Sigmoid colon (tissue), 7 donors: ENCODE data around the gene FBLN7. TPM values are rescaled to one million over a fixed set of nuclear protein-coding genes. Genes with fewer than 3 reads are reported as not detected.

Experiments
- DNase-seq: peaks from one replicate; pipeline ENCODE4 v3.0.0-alpha.2; 2019
- H3K27ac ChIP-seq, 4 donors: fragments of 200-600 bp; sonication (generic); one replicate each; pipeline ENCODE4 v1.5.1; 2016 to 2019; ENCODE audit warnings: mild to moderate bottlenecking in 1 of 4
- H3K27me3 ChIP-seq, 3 donors: fragments of 200-600 bp; sonication (generic); one replicate each; pipeline ENCODE4 v1.5.1; 2019; ENCODE audit warnings: mild to moderate bottlenecking in 1 of 3
- H3K36me3 ChIP-seq, 4 donors: fragments of 200-600 bp; sonication (generic); one replicate each; pipeline ENCODE4 v1.5.1; 2016 to 2019
- H3K4me1 ChIP-seq, 4 donors: fragments of 200-600 bp; sonication (generic); one replicate each; pipeline ENCODE4 v1.5.1; 2017 to 2019
- H3K4me3 ChIP-seq, 4 donors: fragments of 200-600 bp; sonication (generic); one replicate each; pipeline ENCODE4 v1.5.1; 2017 to 2019; ENCODE audit warnings: mild to moderate bottlenecking in 2 of 4, moderate library complexity in 1 of 4
- H3K9me3 ChIP-seq, 4 donors: fragments of 200-600 bp in 3 of 4; sonication (generic) in 3 of 4; one replicate each; pipeline versions ENCODE4 v1.5.1 to v1.6.1; 2013 to 2019
- EP300 ChIP-seq, 4 donors: sonication (generic); formaldehyde crosslinking; IDR thresholded peaks; one replicate each; pipeline ENCODE4 v1.6.1; 2017; ENCODE audit warnings: antibody characterized with exemption in 4 of 4
- POLR2A ChIP-seq, 2 donors: fragments of 450-650 bp; IDR thresholded peaks; one replicate each; pipeline ENCODE4 v1.6.1; 2016; ENCODE audit warnings: antibody characterized with exemption in 2 of 2, mild to moderate bottlenecking in 2 of 2, moderate library complexity in 2 of 2
- POLR2AphosphoS5 ChIP-seq, 4 donors: sonication (generic); formaldehyde crosslinking; IDR thresholded peaks; one replicate each; pipeline ENCODE4 v1.6.1; 2017; ENCODE audit warnings: antibody characterized with exemption in 4 of 4
- whole genome bisulfite sequencing, 2 donors: extraction: QIAGEN DNeasy Blood & Tissue Kit; methylation state at CpG; one replicate each; pipeline ENCODE4 v1.1.7; 2013; 5-methylcytosine and 5-hydroxymethylcytosine counted together
- intact Hi-C: fragments of 100-400 bp; cut with DNase I; formaldehyde crosslinking; loops from one replicate; pipeline ENCODE4 v1.15.1; 2023
- polyA plus RNA-seq, 3 donors: library from polyadenylated mRNA; stranded (reverse); fragments of 200-250 nt; gene quantifications; one replicate each; pipeline ENCODE4 v1.2.3, GENCODE V29; 2013
- total RNA-seq, 4 donors: library from RNA; depleted of rRNA; stranded (reverse); fragments of >200 nt; gene quantifications; one replicate each; pipeline ENCODE4 v1.1.0, GENCODE V29; 2016
- TF ChIP-seq, protein P1 (sequence below), 4 experiments: fragments of 450-650 bp in 3 of 4; fragments of 200-600 bp in 1 of 4; IDR thresholded peaks; one replicate each; pipeline ENCODE4 v1.5.1; 2016 to 2019; ENCODE audit warnings: antibody characterized with exemption in 4 of 4, mild to moderate bottlenecking in 3 of 4, moderate library complexity in 2 of 4
- donor health status: healthy with polysubstance abuse.
- donor health status: Bipolar disorder and iron deficiency.
- donor health status: healthy.

FBLN7 gene
- total and polyA plus RNA-seq, 7 donors: 0.95 to 3.3 (median 1.1) TPM; not detected in 2

DNA sequence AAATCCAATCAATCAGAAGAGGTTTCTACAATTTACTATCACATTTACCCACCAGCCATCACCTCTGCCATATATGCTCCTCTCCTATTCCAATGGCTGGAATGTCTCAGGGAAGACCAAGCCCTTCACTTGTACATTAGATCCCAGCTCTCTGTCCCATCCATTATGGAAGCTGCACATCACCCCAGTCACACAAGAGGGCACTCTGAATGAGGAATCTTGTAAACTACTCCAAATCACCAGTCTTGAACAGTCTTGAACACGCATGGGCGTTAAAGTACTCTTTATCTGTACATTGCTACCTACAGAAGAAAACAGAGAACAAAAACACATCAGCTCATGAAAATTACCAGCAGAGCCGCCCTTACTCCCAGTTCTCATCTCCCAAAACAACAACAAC lies 78.0 kb downstream of the FBLN7 start:
- intact Hi-C loops: no loop called here
- Histone ChIP-seq H3K9me3 (no peaks in the 10 kb centered on the region), H3K36me3 (peaks cover 0 to 33% (median 0%) of the 10 kb centered on the region in 4 donors), H3K4me1 (no peaks in the 10 kb centered on the region), H3K4me3 (no peak overlapping the region), H3K27me3 (no peaks in the 10 kb centered on the region), H3K27ac (no peak overlapping the region)
- DNase-seq: no peak
- TF ChIP-seq, protein P1, sequence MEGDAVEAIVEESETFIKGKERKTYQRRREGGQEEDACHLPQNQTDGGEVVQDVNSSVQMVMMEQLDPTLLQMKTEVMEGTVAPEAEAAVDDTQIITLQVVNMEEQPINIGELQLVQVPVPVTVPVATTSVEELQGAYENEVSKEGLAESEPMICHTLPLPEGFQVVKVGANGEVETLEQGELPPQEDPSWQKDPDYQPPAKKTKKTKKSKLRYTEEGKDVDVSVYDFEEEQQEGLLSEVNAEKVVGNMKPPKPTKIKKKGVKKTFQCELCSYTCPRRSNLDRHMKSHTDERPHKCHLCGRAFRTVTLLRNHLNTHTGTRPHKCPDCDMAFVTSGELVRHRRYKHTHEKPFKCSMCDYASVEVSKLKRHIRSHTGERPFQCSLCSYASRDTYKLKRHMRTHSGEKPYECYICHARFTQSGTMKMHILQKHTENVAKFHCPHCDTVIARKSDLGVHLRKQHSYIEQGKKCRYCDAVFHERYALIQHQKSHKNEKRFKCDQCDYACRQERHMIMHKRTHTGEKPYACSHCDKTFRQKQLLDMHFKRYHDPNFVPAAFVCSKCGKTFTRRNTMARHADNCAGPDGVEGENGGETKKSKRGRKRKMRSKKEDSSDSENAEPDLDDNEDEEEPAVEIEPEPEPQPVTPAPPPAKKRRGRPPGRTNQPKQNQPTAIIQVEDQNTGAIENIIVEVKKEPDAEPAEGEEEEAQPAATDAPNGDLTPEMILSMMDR (IDR thresholded peaks at IDR 0.05): no peak
- no peak for TF ChIP-seq POLR2AphosphoS5 (IDR thresholded peaks at IDR 0.05)
- TF ChIP-seq EP300 (IDR thresholded peaks at IDR 0.05): no peak
- no peak for TF ChIP-seq POLR2A (IDR thresholded peaks at IDR 0.05)
- 96 to 97% methylated on average over 3 of the region's 3 CpGs for WGBS, 2 donors

DNA sequence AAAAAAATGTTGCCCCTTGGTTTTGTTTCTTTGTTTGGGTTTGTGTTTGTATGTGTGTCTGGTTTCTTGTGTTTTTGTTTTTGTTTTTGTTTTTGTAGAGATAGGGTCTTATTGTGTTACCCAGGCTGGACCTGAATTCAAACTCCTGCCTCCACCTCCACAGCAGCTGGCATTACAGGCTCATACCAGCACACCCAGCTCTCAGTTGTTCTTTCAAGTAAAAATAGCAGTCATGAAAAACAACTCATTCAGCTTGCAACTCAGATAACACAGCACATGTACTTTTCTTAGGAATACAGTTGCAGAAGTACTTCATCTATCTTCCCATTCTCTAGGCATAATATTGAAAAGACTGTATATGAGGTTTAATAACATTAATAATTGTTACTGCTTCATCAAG lies 79.7 kb downstream of the FBLN7 start:
- DNase-seq: no peak
- no peaks in the 10 kb centered on the region for H3K4me1 ChIP-seq
- H3K27ac ChIP-seq: no peak overlapping the region
- no peaks in the 10 kb centered on the region for H3K27me3 ChIP-seq
- no peak for TF ChIP-seq EP300 (IDR thresholded peaks at IDR 0.05)
- TF ChIP-seq, protein P1 (IDR thresholded peaks at IDR 0.05): no peak
- TF ChIP-seq POLR2A (IDR thresholded peaks at IDR 0.05): no peak
- TF ChIP-seq POLR2AphosphoS5 (IDR thresholded peaks at IDR 0.05): no peak
- no peak overlapping the region for H3K4me3 ChIP-seq
- H3K36me3 ChIP-seq: peaks cover 0 to 24% (median 2%) of the 10 kb centered on the region in 4 donors
- no peaks in the 10 kb centered on the region for H3K9me3 ChIP-seq
- intact Hi-C loops: no loop called here

DNA sequence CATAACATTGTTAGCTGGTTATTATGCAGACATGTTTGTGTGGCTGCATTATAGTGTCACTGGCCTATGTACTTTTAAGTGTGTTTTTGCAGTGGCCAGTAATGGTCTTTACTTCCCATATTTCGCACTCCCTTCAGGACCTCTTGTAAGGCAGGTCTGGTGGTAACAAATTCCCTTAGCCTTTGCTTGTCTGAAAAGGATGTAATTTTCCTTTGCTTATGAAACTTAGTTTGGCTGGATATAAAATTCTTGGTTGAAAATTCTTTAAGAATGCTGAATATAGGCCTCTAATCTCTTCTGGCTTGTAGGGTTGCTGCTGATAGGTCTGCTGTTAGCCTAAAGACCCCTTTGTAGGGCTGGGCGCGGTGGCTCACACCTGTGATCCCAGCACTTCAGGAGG lies 82.0 kb downstream of the FBLN7 start:
- Histone ChIP-seq H3K27ac (no peak overlapping the region), H3K9me3 (no peaks in the 10 kb centered on the region), H3K4me1 (no peaks in the 10 kb centered on the region), H3K4me3 (no peak overlapping the region), H3K36me3 (peaks cover 0 to 11% (median 2%) of the 10 kb centered on the region in 4 donors), H3K27me3 (no peaks in the 10 kb centered on the region)
- DNase-seq: no peak
- intact Hi-C loops: no loop called here
- 99% methylated on average over 3 of the region's 3 CpGs for WGBS, 2 donors
- TF ChIP-seq, protein P1 (IDR thresholded peaks at IDR 0.05): no peak
- TF ChIP-seq POLR2A (IDR thresholded peaks at IDR 0.05): no peak
- TF ChIP-seq EP300 (IDR thresholded peaks at IDR 0.05): no peak
- no peak for TF ChIP-seq POLR2AphosphoS5 (IDR thresholded peaks at IDR 0.05)

DNA sequence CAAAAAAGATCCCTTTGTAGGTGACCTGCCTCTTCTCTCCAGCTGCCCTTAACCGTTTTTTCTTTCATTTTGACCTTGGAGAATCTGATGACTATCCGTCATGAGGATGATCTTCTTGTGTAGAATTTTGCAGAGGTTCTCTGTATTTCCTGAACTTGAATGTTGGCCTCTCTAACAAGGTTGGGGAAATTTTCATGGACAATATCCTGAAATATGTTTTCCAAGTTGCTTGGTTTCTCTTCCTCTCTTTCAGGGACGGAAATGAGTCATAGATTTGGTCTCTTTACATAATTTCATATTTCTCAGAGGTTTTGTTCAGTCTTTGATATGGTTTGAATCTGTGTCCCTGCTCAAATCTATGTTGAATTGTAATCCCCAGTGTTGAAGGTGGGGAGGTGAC lies 82.6 kb downstream of the FBLN7 start:
- 95% methylated on average over 3 of the region's 3 CpGs for WGBS, 2 donors
- no peaks in the 10 kb centered on the region for H3K9me3 ChIP-seq
- H3K27ac ChIP-seq: no peak overlapping the region
- no peaks in the 10 kb centered on the region for H3K4me1 ChIP-seq
- no peak for DNase-seq
- no peaks in the 10 kb centered on the region for H3K27me3 ChIP-seq
- TF ChIP-seq POLR2A (IDR thresholded peaks at IDR 0.05): no peak
- H3K4me3 ChIP-seq: no peak overlapping the region
- H3K36me3 ChIP-seq: peaks cover 0 to 5% (median 2%) of the 10 kb centered on the region in 4 donors
- intact Hi-C loops: no loop called here

DNA sequence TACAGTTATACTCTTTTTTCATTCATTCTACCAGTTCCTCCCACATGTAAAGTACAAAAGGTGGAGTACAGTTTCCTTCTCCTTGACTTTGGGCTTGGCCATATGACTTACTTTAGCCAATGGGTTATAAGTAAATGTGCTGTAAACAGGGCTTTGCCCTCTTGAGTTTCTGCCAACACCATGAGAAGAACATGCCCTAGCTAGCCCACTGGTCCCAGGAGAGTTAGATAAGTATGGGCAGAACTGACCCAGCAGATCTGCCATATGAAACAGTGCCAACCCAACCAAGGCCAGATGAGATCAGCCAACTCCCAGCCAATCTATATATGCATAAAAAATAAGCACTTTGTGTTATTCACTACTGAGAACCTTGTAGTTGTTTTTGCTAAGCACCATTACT lies 91.2 kb downstream of the FBLN7 start:
- H3K9me3 ChIP-seq: no peaks in the 10 kb centered on the region
- H3K27me3 ChIP-seq: no peaks in the 10 kb centered on the region
- H3K4me1 ChIP-seq: no peaks in the 10 kb centered on the region
- H3K4me3 ChIP-seq: no peak overlapping the region
- TF ChIP-seq, protein P1 (IDR thresholded peaks at IDR 0.05): no peak
- intact Hi-C loops: no loop called here
- no peak overlapping the region for H3K27ac ChIP-seq
- H3K36me3 ChIP-seq: peaks cover 0 to 8% (median 0%) of the 10 kb centered on the region in 4 donors
- no peak for DNase-seq
